Measurements from ENCODE around the gene NT5C3B.

NT5C3B gene

GRCh38 chr17:41865596-41865893, 29.5 kb upstream of the NT5C3B start:
- H3K36me3 ChIP-seq (ENCODE audit: insufficient read depth, low read length): peaks cover 41% of the 10 kb centered on the region
- peak overlapping the region; percentile 91 for H3K4me2 ChIP-seq (ENCODE audit: insufficient read depth, low read length)
- no peaks in the 10 kb centered on the region for H3K9me3 ChIP-seq (ENCODE audit: insufficient read depth, low read length, severe bottlenecking)
- TF ChIP-seq EZH2 (IDR thresholded peaks at IDR 0.05; ENCODE audit: borderline replicate concordance, low read depth, low read length, severe bottlenecking) (no peak), CTCF (IDR thresholded peaks at IDR 0.05; ENCODE audit: borderline replicate concordance, extremely low read depth, low read length, poor library complexity, severe bottlenecking) (no peak)
- H2AFZ ChIP-seq (ENCODE audit: low read depth, low read length): peak overlapping the region; percentile 100
- peaks cover 31% of the 10 kb centered on the region for H4K20me1 ChIP-seq (ENCODE audit: insufficient read depth, low read length)
- no peak for DNase-seq
- peaks cover 35% of the 10 kb centered on the region for H3K4me1 ChIP-seq (ENCODE audit: insufficient read depth, low read length)
- H3K9ac ChIP-seq (ENCODE audit: low read depth, low read length): peak overlapping the region; percentile 83
- H3K27me3 ChIP-seq (ENCODE audit: insufficient read depth, low read length, poor library complexity): no peaks in the 10 kb centered on the region
- peaks cover 45% of the 10 kb centered on the region for H3K79me2 ChIP-seq (ENCODE audit: insufficient read depth, low read length)
- peak overlapping the region; percentile 15 to 98; a peak in 3 of 4 replicates for H3K4me3 ChIP-seq (ENCODE audit: low read depth in 1 of 2, low read length in 2 of 2)
- H3K27ac ChIP-seq (ENCODE audit: low read length): peak overlapping the region; percentile 87
- no peak; the same call in 2 of the 3 replicates for ATAC-seq (ENCODE audit: insufficient read depth, low read depth)

- TF ChIP-seq EZH2 (IDR thresholded peaks at IDR 0.05; ENCODE audit: borderline replicate concordance, low read depth, low read length, severe bottlenecking): no peak
- TF ChIP-seq CTCF (IDR thresholded peaks at IDR 0.05; ENCODE audit: borderline replicate concordance, extremely low read depth, low read length, poor library complexity, severe bottlenecking): no peak
- H3K9me3 ChIP-seq (ENCODE audit: insufficient read depth, low read length, severe bottlenecking): no peaks in the 10 kb centered on the region
- peaks cover 50% of the 10 kb centered on the region for H3K79me2 ChIP-seq (ENCODE audit: insufficient read depth, low read length)
- peaks cover 35% of the 10 kb centered on the region for H3K4me1 ChIP-seq (ENCODE audit: insufficient read depth, low read length)
- peak within 1 kb of the TSS; percentile 100 for H2AFZ ChIP-seq (ENCODE audit: low read depth, low read length)
- peaks cover 36% of the 10 kb centered on the region for H3K36me3 ChIP-seq (ENCODE audit: insufficient read depth, low read length)
- DNase-seq: peak; percentile 90
- peak within 1 kb of the TSS; percentile 83 for H3K9ac ChIP-seq (ENCODE audit: low read depth, low read length)
- peak within 1 kb of the TSS; percentile 93 for H3K4me2 ChIP-seq (ENCODE audit: insufficient read depth, low read length)
- peak within 1 kb of the TSS; percentile 87 for H3K27ac ChIP-seq (ENCODE audit: low read length)
- peaks cover 36% of the 10 kb centered on the region for H4K20me1 ChIP-seq (ENCODE audit: insufficient read depth, low read length)
- H3K4me3 ChIP-seq (ENCODE audit: low read depth in 1 of 2, low read length in 2 of 2): peak within 1 kb of the TSS; percentile 91 to 98
- ATAC-seq (ENCODE audit: insufficient read depth, low read depth): peak; percentile 94
- H3K27me3 ChIP-seq (ENCODE audit: insufficient read depth, low read length, poor library complexity): no peaks in the 10 kb centered on the region
Observed at GRCh38 chr17:41864836-41865595, 29.0 kb upstream of the NT5C3B start, which contains the start of gene KLHL11. TSS of gene KLHL11 (minus strand) at chr17:41865423. CDS start at chr17:41865370, 53 bp downstream.

GRCh38 chr17:41864498-41864835, 28.4 kb upstream of the NT5C3B start:
- Histone ChIP-seq H3K27ac (ENCODE audit: low read length) (peak overlapping the region; percentile 85), H3K9me3 (ENCODE audit: insufficient read depth, low read length, severe bottlenecking) (no peaks in the 10 kb centered on the region), H3K27me3 (ENCODE audit: insufficient read depth, low read length, poor library complexity) (no peaks in the 10 kb centered on the region), H3K9ac (ENCODE audit: low read depth, low read length) (peak overlapping the region; percentile 83), H2AFZ (ENCODE audit: low read depth, low read length) (peak overlapping the region; percentile 97), H3K79me2 (ENCODE audit: insufficient read depth, low read length) (peaks cover 56% of the 10 kb centered on the region), H3K4me1 (ENCODE audit: insufficient read depth, low read length) (peaks cover 35% of the 10 kb centered on the region), H3K4me3 (ENCODE audit: low read depth in 1 of 2, low read length in 2 of 2) (peak overlapping the region; percentile 91 to 98), H3K36me3 (ENCODE audit: insufficient read depth, low read length) (peaks cover 31% of the 10 kb centered on the region), H4K20me1 (ENCODE audit: insufficient read depth, low read length) (peaks cover 41% of the 10 kb centered on the region), H3K4me2 (ENCODE audit: insufficient read depth, low read length) (peak overlapping the region; percentile 93)
- peak; percentile 51 for ATAC-seq (ENCODE audit: insufficient read depth, low read depth)
- no peak for DNase-seq
- no peak for TF ChIP-seq EZH2 (IDR thresholded peaks at IDR 0.05; ENCODE audit: borderline replicate concordance, low read depth, low read length, severe bottlenecking)
- no peak for TF ChIP-seq CTCF (IDR thresholded peaks at IDR 0.05; ENCODE audit: borderline replicate concordance, extremely low read depth, low read length, poor library complexity, severe bottlenecking)

Measured in DND-41 (cell line).